Right ventricle myocardium superior (tissue), 1 donor: ENCODE measurements around the gene PIN1. TPM values are rescaled to one million over a fixed set of nuclear protein-coding genes. Genes with fewer than 3 reads are reported as not detected.
A peak's percentile ranks its signal among the peaks of the same experiment; 100 is the strongest.
"Not testable (repeated sequence)": the region's sequence is repeated elsewhere in the genome, so short reads cannot be mapped to it uniquely, and the experiment has no call there.

Experiments
- ATAC-seq: fragments of 200-7000 bp; cut with Tn5 transposase; one replicate; pipeline ENCODE4 v1.9.1; 2020; ENCODE audit warnings: mild to moderate bottlenecking; ENCODE audit not compliant: poor library complexity
- DNase-seq: peaks from one replicate; pipeline ENCODE4 v3.0.0-alpha.2; 2020
- intact Hi-C: fragments of 100-400 bp; cut with DNase I; formaldehyde crosslinking; loops from one replicate; pipeline ENCODE4 v1.11.2; 2022
- long read RNA-seq: library from polyadenylated mRNA; unstranded; transcript quantifications from one replicate; pipeline ENCODE4 v2.0.0, GENCODE V29; 2021
- total RNA-seq: library from RNA; stranded (reverse); fragmentation: NEBNext Ultra II Directional; extraction: Animal tissue kit (Norgen Biotek cat#: 25700); gene quantifications from one replicate; pipeline ENCODE4 v1.2.1, GENCODE V29; 2021
- donor health status: DM: no; HTN: yes; CAD: no; lungs with severe emphysema.

PIN1 gene
- 92.5 TPM for total RNA-seq
- long read RNA-seq, full-length matches to known transcripts = 156 of 181 reads
- long read RNA-seq, partial matches to known transcripts = 5 of 181 reads
- long read RNA-seq, other reads (novel, unspliced or antisense) = 20 of 181 reads

DNA sequence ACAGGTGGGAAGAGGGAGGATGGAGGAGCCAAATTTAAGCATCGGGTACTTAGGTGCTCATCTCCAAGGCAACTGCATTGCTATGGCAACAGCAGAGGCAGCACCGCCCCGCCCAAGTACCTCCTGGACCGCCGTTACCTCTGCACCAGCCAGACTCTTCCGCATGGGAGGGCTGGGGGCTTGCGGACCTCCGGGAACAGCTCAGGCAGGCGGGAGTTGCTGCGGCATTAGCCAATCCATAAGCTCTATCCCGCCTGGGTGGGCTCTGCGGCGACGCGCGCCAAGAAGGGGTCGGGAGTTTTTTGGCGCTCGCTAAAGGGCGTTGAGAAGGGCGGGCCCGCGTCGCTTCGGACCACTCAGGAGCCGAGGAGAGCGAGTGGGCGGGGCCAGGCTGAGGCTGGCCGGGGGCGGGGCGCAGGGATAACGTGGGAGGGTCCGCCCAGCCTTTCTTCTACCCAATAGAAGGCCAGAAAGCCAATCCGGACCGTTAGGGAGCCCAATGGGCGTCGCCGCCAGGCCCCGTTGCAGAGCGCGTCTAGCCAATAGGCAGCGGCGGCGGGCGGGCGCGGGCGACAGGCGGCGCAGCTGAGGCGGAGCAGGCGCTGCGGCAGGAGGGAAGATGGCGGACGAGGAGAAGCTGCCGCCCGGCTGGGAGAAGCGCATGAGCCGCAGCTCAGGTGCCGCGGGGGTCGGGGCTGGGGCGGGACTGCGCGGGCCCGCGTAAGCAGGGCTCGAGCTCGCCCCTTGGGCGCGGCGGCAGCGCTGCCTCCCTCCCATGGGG is at the start of gene PIN1:
Gene PIN1 (plus strand): TSS at position 593 of the 781 bp plus-strand sequence. CDS start 27 bp downstream, at position 620.
- DNase-seq = peak; percentile 100
- intact Hi-C loops = no loop called here
- ATAC-seq = peak; percentile 99

DNA sequence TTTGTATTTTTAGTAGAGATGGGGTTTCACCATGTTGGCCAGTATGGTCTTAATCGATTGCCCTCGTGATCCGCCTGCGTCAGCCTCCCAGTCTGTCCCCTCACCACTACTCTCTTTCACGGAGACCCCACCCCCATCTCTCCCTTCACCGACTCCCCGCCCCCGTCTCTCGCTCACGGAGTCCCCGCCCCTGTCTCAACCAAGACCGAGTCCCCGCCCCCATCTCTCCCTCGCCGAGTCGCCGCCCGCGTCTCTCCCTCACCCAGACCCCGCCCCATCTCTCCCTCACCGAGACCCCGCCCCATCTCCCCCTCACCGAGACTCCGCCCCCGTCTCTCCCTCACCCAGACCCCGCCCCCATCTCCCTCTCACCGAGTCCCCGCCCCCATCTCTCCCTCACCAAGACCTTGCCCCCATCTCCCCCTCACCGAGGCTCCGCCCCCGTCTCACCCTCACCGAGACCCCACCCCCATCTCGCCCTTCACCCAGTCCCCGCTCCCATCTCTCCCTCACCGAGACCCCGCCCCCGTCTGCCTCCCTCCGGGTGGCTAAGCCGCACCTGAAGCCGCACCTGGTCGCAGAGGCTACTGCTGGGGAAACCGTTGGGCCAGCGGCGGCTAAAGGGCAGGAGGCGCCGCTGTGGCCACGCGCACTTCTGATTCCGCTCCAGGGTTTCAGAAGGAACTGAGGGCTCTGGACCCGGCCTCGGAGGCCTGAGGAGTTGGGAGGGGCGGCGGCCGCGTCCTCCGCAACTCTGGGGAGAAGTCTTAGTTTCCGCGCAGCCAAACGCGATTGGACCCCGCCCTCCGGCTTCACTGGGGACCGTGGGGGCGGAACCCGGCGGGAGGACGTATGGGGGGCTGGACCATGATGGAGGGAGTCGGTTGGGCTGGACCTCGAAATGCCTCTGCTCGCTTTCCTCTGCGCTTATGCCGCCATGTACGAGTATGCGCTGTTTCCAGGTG is 49.5 kb upstream of the PIN1 start:
- intact Hi-C loops = no loop called here
- DNase-seq (peak; percentile 97), ATAC-seq (peak; percentile 95)

DNA sequence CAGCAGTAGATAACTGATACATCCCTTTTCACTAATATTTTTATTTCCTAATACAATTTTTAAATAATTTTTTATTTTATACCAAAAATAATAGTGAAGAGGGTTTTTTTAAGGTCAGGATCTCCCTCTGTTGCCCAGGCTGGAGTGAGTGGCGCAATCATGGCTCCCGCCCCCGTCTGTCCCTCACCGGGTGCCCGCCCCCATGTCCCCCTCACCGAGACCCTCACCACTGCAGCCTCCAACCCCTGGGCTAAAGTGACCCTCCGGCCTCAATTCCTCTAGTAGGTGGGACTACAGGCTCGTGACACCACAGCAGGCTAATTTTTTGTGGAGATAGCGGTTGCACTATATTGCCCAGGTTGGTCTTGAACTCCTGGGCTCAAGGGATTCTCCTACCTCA is 48.8 kb upstream of the PIN1 start:
- intact Hi-C loops = no loop called here
- ATAC-seq = no peak
- DNase-seq = no peak

DNA sequence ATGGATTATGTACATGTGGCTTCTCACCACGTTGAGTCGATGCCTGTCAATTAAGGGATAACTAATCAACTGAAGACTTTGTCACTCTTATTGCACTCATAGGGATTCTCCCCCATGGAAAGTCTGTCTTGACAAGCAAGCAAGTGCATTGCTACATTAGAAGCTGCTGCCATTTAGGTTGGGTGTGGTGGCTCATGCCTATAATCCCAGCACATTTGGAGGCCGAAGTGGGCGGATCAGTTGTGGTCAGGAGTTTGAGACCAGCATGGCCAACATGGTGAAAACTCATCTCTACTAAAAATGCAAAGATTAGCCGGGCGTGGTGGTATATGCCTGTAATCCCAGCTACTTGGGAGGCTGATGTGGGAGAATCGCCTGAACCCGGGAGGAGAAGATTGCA is 48.3 kb upstream of the PIN1 start:
- intact Hi-C loops = no loop called here
- ATAC-seq (no peak), DNase-seq (no peak)

DNA sequence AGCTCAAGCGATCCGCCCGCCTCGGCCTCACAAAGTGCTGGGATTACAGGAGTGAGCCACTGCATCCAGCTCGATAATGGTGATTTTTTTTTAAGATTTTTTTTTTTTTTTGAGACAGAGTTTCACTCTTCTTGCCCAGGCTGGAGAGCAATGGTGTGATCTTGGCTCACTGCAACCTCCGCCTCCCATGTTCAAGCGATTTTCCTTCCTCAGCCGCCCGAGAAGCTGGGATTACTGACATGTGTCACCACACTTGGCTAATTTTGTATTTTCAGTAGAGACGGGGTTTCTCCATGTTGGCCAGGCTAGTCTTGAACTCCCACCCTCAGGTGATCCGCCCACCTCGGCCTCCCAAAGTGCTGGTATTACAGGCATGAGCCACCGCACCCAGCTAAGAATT is 46.5 kb upstream of the PIN1 start:
- DNase-seq, intact Hi-C loops, ATAC-seq: not testable (repeated sequence)

DNA sequence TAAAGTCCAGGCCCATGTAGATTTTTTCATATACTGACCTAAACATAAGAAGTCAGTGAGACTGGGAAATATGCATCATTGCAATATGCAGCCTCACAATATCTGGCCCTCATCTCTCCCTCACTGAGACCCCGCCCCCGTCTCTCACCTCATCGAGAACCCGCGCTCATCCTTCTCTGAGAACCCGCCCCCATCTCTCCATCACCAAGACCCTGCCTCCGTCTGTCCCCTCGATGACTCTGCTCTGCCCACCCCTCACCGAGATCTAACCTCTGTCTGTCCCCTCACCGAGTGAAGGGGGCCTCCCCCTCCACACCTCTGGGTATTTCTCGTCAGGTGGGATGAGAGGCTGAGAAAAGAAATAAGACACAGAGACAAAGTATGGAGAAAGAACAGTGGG is 46.1 kb upstream of the PIN1 start:
- intact Hi-C loops = no loop called here
- no peak for ATAC-seq
- DNase-seq = no peak

DNA sequence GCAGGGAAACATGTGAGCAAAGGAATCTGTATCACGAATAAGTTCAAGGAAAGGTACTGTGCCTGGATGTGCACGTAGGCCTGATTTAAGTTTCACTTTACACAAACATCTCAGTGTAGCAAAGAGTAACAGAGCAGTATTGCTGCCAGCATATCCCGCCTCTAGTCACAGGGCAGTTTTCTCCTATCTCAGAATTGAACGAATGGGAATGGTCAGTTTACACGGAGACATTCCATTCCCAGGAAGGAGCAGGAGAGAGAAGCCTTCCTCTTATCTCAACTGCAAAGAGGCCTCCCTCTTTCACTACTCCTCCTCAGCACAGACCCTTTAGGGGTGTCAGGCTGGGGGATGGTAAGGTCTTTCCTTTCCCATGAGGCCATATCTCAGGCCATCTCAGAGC is 45.5 kb upstream of the PIN1 start:
- DNase-seq, ATAC-seq, intact Hi-C loops: not testable (repeated sequence)

DNA sequence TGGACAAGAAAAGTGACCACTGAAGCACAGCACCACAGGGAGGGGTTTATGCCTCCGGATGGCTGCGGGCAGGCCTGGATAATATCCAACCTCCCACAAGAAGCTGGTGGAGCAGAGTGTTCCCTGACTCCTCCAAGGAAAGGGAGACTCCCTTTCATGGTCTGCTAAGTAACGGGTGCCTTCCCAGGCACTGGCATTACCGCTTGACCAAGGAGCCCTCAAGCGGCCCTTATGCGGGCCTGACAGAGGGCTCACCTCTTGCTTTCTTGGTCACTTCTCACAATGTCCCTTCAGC is 44.1 kb upstream of the PIN1 start:
- DNase-seq, ATAC-seq: not testable (repeated sequence)
- intact Hi-C loops = loop anchor here (10.0 kb wide), 2 partner anchors 476 to 586 kb away; no protein-coding TSS in a partner anchor

DNA sequence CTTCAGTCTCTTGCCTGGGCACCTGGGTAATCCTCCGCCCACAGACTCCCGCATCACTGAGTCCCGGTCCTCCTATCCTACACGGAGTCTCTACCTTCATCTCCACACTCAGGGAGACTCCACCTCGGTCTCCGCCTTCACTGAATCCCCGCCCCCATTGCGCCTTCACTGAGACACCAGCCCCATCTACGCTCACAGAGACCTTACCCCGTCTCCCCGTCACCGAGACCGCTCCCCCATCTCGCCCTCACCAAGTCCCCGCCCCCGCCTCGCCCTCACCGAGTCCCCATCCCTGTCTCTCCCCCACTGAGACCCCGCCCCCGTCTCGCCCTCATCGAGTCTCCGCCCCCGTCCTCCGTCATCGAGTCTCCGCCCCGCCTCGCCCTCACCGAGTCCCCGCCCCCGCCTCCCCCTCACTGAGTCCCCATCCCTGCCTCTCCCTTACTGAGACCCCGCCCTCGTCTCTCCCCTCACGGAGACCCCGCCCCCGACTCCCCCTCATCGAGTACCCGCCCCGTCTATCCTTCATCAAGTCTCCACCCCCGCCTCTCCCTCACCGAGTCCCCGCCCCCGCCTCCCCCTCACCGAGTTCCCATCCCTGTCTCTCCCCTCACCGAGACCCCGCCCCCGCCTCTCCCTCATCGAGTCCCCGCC is 43.4 kb upstream of the PIN1 start:
- DNase-seq = peak; percentile 97
- intact Hi-C loops = loop anchor here (10.0 kb wide), 2 partner anchors 477 to 587 kb away; no protein-coding TSS in a partner anchor
- ATAC-seq = peak; percentile 81

DNA sequence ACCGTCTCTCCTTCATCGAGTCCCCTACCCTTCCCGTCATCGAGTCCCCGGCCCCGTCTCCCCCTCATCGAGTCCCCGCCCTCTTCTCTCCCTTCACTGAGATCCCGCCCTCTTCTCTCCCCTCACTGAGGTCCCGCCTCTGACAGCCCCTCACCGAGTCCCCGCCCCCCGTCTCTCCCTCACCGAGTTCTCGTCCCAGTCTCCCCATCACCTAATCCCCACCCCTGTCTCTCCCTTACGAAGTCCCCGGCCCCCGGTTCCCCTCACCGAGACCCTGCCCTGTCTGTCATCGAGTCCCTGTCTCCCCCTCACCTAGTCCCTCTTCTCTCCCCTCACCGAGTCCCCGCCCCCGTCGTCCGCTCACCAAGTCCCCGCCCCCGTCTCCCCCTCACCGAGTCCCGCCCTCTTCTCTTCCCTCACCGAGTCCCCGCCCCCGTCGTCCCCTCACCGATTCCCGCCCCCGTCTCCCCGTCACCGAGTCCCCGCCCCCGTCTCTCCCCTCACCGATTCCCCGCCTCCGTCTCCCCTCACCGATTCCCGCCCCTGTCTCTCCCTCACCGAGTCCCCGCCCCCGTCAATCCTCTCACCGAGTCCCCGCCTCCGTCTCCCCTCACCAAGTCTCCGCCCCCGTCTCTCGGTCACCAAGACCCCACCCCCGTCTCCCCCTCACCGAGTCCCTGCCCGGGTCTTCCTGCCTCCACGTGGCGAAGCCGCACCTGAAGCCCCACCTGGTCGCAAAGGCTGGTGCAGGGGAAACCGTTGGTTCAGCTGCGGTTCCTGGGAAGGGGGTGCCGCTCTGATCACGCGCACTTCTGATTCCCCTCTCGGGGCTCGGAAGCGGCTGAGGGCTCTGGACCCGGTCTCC is 42.7 kb upstream of the PIN1 start:
- intact Hi-C loops = loop anchor here (10.0 kb wide), 2 partner anchors 478 to 588 kb away; no protein-coding TSS in a partner anchor
- ATAC-seq (peak; percentile 85), DNase-seq (peak; percentile 94)

DNA sequence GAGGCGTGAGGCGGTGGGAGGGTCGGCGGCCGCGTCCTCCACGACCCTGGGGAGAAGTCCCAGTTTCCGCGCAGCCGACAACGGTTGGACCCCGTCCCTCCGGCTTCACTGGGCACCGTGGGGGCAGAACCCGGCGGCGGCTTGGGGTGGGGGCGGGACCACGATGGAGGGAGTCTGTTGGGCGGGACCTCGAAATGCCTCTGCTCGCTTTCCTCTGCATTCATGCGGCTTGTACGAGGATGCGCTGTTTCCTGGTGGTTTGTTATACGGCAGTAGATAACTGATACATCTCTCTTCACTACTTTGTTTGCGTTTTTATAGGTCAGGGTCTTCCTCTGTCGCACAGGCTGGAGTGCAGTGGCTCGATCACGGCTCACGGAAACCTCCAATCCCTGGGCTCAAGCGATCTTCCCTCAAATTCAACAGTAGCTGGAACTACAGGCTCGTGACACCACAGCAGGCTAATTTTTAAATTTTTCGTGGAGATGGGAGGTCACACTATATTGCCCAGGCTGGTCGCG is 42.0 kb upstream of the PIN1 start:
- peak; percentile 27 for ATAC-seq
- DNase-seq = peak; percentile 74
- intact Hi-C loops = loop anchor here (10.0 kb wide), 2 partner anchors 478 to 588 kb away; no protein-coding TSS in a partner anchor

DNA sequence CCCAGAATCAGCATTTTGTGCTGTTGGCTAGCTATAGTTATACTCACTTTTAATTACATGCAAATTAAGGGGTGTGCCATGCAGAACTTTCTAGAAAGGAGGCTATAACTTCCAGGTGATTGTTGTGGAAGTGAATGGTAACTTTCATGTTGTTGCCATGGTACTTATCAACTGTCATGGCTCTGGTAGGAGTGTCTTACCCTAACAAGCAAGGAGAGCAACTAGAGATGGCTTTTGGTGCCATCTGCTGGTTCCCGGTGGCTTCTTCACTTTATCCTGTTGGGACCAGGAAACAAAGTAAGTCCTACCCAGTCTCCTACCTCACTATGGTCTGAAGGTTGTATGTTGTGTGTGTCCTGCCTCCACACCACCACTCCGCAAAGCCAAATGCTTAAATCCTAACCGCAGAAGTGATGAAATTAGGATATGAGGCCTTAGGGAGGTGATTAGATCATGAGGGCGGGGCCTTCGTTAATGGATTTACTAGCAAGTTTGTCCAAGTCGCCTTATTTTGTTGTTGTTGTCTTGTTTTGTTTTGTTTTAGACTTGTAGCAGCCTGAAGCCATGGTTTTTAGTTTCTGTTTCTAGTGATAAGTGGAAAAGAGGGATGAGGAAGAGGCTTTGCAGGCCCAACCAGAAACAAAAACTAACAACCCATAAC is 38.9 kb upstream of the PIN1 start:
- DNase-seq = peak; percentile 86
- intact Hi-C loops = loop anchor here (2.0 to 10.0 kb wide), 4 partner anchors 169 to 654 kb away; partner anchors contain the start of gene ZNF317
- peak; percentile 25 for ATAC-seq

DNA sequence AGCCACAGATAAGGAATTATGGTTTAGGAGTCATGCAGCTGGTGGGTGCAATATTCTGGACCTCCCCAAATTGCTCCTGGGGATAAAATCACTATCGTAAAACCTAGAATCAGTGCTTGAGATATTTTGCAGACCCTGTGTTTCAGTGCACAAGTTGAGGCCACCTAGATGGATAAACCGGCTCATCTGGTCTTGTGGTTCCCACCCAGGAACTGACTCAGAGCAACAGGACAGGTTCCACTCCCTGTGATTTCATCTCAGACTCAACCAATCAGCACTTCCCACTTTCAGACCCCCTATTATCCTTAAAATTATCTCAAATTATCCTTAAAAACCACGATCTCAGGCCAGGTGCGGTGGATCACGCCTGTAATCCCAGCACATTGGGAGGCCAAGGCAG is 37.2 kb upstream of the PIN1 start:
- no peak for DNase-seq
- intact Hi-C loops = loop anchor here (2.0 to 10.0 kb wide), 4 partner anchors 171 to 656 kb away; partner anchors contain the start of gene ZNF317
- no peak for ATAC-seq

DNA sequence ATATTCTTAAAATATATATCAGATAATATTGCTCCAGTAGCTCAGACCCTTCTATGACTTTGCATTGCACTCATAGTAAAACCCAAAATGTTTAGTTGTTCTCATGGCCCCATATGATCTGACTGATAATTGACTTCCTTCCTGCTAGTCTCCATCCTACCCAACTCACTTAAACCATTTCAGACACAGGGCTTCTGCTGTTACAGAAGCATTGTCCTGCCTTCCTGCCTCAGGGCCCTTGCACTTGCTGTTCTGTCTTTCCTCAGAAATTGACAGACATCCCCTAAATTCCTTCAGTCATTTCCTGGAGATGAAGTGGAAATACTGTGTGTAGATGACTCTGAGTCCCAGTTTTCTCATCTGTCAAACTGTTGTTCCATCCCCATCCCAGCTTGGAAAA is 36.0 kb upstream of the PIN1 start:
- DNase-seq (no peak), ATAC-seq (no peak)
- intact Hi-C loops = loop anchor here (5.0 to 10.0 kb wide), 3 partner anchors 484 to 657 kb away; partner anchors contain the start of gene ZNF317

DNA sequence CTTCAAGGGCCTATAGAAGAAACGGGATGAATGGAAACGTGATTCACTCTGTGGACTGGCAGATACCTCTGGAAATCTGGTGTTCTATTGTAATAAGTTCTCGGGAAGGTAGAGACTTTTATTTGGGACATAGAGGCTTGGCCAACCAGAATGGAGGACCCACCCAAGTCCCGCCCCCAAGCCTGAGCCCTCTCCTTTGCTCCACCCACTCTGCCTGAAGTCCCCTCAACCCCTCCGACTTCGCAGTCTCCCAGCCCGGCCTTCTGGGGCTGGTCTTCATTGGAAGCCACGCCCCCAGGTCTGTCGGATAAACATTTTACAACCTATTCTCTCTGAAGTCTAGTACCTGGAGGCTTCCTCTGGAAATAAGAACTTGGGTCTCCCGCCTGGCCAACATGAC is 33.1 kb upstream of the PIN1 start:
- DNase-seq = no peak
- no peak for ATAC-seq
- intact Hi-C loops = no loop called here

DNA sequence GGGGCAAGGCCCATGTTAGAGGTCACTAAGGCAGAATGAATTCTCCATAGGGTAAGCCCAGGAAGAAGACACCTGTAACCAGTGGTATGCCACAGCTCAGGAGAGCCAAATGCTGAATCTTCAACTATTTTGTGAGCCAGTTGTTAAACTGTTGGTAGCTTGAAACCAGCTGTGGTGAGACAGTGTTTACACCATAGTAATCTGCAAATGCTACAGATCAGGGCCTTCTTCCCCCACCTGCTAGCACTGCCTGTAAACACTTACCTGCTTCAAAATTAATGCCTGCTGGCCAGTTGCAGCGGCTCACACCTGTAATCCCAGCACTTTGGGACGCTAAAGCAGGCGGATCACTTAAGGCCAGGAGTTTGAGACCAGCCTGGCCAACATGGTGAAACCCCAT is 28.3 kb upstream of the PIN1 start:
- intact Hi-C loops = no loop called here
- DNase-seq (no peak), ATAC-seq (no peak)
